ENCODE data around the gene CDYL. TPM values are rescaled to one million over a fixed set of nuclear protein-coding genes. Genes with fewer than 3 reads are reported as not detected.
A peak's percentile ranks its signal among the peaks of the same experiment; 100 is the strongest.
"Not testable (repeated sequence)": the region's sequence is repeated elsewhere in the genome, so short reads cannot be mapped to it uniquely, and the experiment has no call there.

The CDYL gene
- total RNA-seq, 1 donor from 2014 or later = 47.2 TPM

DNA sequence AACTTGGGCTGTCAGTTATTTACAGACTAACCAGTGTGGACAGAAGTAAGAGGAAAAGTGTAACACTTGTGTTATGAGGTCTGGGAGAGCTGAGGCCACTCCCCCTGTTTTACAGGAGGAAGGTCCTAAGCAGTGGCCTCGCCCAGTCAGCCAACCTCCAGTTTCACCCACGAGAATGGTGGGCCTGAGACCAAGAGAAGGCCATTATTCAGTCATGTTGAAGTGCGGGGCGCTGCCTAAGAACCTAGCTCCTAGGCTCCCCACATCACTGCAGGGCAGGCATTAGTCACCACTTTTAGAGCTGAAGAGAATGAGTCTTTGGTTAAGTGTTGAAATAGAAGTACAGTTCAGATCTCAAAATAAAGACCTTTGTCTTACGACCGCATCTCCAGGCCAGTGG is 27.9 kb downstream of the CDYL start:
- DNase-seq (ENCODE audit: low read depth, low spot score) = no peak

DNA sequence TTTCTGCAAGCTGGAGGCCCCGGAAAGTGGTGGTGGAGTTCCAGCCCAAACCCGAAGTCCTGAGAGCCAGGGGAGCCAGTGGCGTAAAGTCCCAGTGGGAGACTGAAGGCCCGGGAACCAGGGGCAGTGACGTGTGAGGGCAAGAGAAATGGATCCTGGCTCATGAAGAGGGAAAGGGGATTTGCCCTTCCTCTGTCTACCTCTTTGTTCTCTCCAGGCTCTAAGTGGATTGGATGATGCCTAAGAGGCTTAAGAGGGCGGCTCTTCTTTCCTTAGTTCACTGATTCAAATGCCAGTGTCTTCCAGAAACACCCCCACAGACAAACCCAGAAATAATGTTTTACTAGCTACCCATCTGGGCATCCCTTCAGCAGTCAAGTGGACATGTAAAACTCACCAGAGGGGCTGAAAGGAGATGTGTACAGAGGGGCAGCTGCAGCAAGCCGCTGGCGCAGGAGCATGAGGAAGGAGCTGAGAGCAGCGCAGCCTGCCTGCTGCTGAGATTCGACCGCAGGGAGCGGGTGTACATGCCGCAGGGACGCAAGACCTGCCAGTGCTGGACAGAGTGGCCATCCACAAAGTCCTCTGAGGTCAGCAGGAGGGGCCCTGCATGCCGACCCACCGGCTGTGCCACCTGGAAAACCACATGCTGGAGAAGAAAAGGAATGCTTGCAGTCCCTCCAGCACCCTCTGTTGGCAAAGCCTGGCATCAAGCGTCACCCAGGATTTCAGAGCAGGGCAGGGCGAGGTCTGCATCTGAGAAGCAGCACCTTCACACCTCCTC is 29.5 kb downstream of the CDYL start:
- DNase-seq (ENCODE audit: low read depth, low spot score) = no peak

DNA sequence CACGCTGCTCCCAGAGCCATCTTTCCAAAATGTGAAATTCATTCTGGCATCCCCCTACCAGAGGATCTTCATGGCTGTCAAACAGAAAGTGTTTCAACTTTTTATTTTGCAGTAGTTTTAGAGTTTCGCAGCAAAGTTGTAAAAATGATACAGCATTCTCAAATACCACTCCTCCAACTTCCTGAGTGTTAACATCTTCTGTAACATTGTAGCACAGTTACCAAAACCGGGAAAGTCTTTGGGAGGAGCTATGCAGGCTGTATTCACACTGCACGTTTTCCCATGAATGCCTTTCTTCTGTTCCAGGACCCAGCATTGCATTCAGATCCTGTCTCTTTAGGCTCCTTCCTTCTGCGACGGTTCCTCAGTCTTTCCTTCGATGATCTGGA is 30.1 kb downstream of the CDYL start:
- no peak for DNase-seq (ENCODE audit: low read depth, low spot score)

DNA sequence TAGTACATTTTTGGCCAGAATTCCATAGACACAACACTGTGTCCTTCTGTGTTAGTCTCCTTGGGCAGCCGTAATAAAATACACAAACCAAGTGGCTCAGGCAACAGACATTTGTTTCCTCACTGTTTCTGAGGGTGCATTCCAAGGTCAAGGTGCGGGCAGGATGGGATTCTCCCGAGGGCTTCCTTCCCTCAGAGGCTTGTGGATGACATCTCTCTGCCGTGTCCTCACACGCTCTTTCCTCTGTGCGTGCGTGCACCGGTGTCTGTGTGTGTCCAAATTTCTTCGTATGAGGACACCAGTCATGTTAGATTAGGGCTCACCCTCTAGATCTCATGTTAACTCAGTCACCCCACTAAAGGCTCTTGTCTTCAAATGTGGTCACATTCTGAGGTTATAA is 30.6 kb downstream of the CDYL start:
- DNase-seq (ENCODE audit: low read depth, low spot score) = no peak

DNA sequence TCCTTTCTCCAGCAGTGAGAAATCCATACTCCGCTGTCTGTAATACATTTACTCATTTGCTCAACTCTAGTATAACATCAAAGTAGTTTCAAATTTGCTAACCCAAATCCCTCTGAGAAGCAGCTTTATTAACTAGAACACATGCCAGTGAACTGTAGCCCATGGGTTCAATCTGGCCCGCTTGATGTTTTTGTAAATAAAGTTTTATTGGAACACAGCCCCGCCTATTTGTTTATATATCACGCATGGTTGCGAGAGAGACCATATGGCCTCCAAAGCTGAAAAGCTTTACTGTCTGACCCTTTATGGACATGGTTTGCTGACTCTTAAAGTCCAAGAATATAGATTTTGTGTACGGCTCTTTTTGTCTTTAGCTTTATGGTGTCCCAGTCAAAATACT is 32.2 kb downstream of the CDYL start:
- no peak for DNase-seq (ENCODE audit: low read depth, low spot score)

DNA sequence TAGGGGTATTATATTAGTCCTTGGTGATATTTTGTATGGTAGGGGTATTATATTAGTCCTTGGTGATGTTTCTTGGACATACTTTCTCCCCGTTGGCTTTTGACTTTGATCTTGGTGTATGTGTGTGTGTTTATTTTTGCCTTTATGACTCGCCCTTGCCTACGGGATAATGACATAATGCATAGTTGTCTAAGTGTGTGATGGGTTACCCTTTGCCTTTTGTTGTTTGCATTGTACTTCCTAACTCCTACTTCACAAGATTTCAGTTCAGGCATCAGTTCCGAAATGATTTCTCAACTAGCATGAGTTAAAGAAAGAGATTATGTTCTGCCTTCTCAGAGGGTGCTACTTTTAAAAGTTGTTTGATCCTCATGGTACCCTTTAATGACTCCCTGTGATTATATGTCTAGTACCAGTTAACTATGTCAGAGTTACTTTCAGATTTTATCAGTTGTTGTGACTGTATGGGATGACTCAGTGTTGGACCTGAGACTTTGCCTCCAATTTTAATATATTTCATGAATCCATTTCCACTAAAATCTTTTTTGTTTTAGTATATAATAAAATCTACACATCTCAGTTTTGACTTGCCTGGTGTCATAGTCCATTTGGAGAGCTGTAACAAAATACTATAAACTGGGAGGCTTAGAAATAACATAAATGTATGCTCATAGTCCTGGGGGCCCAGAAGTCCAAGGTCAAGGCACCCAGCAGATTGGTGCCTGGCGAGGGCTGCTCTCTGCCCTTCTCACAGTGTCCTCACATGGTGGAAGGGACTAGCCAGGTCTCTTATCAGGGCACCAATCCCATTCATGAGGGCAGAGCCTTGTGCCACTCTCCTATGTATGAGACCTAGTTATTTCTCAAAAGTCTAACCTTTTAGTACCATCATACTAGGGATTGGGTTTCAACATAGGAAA is 34.1 kb downstream of the CDYL start:
- peak; percentile 22 for DNase-seq (ENCODE audit: low read depth, low spot score)

DNA sequence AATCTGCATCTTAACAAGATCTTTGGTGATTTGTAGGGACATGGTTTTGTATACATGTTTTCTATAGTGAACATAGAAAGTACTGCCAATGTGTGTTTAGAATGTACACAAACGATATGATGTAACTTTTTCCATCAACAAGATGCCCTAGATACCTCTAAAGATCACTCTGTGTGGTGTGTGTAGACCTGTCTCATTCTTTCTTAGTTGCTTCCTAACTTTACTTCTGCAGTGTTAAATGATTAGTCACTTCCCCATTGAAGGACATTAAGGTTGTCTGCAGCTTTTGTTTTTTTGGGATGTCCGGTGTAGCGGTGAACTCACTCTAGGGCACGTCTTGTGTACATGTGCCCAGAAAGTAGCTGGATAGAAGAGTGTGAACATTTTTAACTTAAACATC is 35.9 kb downstream of the CDYL start:
- peak; percentile 75 for DNase-seq (ENCODE audit: low read depth, low spot score)

DNA sequence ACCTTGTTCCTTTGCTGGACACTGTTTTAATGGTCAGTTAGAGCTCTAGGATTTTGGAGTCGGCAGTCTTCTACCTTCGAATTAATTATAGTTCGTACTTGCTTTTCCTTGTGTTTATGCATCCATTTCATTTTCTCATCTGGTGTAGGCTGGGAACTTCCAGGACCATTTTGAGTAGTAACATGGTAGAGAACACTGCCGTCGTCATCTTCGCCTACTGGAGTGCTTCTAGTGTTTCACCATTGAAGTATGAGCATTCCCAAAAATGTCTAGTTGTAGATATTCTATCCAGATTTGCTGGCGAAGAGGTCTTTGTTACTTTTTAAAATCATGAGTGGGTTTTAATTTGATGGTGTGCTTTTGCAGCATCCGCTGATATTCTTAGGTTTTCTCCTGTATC is 36.9 kb downstream of the CDYL start:
- no peak for DNase-seq (ENCODE audit: low read depth, low spot score)

DNA sequence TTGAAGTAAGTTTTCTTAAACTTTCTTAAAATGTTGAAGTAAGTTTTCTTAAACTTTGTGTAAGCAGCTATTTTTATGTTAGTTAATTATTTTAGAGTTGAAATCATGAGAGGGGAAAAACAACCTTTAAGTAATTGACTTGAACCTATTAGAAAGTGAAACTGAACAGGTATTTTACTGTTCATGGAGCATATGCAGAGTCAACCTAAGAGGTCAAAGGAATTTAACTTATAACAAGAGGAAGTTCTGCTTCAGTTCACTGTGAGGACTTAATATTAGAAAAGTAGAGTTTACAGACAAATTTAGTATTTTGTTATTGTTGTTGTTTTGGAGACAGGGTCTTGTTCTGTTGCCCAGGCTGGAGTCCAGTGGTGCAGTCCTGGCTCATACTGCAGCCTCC is 38.0 kb downstream of the CDYL start:
- DNase-seq (ENCODE audit: low read depth, low spot score) = no peak

DNA sequence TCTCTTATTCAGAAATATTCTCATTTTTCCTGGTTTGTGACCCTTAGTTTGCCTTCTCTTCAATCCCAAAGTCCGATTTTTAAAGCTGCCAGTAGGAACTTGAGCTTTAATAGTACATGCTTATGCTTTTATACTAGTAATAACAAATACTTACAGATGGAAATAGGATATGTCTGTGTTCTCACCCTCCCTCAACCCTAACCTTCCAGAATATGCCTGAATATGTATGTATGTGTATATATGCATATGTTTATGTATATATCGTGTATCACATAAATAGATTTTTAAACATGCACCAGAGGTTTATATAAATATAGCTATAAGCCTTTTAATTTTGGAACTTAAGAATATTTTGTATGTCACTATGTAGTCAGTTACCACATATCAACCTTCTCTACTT is 38.8 kb downstream of the CDYL start:
- DNase-seq (ENCODE audit: low read depth, low spot score) = no peak

DNA sequence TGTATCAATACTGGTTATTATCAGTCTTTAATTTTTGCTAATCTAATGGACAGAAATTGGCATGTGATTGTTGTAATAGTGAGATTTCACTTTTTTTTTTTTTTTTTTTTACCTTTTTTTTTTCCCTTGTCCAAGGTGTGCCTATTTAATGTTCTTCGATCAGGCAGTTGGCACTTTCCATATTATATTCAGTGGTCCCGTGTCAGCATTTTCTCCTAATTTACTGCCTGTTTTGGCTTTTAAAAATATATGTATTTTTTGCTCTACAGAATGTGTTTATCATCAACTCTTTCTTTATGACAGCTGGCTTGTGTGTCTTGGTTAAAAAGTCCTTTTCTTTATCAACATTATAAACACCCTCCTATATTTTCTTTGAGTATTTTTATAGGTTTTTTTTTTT is 39.4 kb downstream of the CDYL start:
- no peak for DNase-seq (ENCODE audit: low read depth, low spot score)

DNA sequence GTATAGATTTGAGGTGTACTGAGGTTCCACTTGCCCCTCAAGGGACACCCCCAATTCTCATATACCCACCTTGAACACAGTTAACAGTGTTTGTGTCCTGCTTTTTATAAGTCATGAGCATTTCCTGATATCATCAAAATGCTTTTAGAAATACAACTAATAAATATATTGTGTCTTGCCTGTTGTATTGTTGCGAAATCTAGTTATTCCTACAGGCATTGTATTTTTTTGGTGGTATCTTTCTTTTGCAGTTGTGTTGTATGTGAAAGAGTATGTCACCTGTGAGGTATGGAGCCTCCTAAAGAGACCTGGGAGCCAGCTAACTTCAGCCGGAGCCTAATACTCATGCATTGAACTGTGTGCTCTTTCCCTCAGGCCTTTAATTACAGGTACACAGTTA is 40.7 kb downstream of the CDYL start:
- no peak for DNase-seq (ENCODE audit: low read depth, low spot score)

DNA sequence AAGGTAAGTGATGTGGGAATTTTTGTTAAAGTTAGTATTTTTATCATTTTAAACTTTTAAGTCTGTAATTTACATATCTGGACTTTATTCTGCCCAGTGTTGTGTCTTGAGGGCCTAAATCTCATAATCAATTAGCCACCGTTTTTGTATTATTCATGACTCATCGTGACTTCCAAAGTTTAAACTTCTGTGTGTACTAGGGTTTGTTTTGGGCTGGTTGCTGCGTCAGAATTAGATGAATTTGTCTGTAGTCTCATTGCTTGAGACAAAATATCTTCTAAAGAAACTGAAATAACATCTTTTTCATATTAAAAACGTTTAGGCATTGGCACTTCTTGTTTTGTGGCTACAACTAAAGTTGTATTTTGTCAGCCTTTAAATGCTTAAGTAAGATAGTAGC is 41.3 kb downstream of the CDYL start:
- DNase-seq (ENCODE audit: low read depth, low spot score) = no peak

DNA sequence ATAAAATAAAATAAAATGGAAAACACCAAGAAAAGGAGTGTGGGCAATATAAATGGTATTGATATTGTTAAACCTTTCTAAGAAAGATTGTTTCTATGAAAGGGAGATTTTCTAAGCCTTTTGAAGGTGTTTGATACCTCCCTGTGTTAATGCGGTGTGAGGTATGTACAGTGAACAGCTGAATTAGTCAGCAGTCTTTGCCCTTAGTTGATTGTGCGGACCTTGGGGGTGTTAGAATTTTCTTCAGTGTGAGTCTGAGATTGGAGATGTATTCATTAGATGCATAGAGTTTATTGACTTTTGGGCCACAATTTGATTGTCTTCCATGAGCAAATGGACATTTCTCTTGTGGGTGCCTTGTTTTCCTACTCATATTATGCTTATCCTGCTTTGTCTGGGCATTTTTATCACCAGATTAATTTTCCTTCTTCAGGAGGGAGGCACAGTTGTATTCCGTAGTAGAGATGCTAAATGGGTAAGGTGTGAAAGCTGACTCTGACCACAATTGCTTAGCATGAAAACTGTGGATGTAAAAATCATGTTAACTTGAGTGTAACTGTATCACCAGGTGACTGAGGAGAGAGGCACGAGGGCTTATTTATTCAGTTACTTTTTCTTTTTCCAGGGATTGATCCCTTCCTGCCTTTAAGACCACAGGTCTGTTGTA is 42.2 kb downstream of the CDYL start:
- DNase-seq (ENCODE audit: low read depth, low spot score) = no peak

DNA sequence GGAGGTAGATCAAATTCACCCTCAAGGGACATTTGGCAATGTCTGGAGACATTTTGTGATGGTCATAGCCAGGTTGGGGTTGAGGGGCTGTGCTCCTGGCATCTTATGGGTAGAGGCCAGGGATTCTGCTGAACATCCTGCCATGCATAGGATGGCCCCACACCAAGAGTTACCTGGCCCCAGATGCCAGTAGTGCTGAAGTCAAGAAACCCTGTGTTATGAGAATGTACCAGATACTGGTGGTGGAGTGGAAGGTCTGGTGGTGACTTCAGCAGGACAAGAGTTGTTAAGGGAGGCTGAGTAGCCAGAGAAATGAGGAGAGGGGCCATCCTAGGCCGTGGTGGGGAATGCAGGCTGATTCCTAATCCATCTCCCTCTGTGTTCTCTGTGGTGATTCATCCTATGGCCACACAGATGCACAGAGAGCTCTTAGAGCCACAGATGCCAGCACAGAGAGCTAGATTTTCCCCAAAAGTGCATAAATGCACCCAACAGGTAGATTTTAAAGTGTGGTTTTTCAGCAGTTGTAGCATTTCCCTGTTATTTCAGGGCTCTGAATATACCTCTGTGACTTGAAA is 43.6 kb downstream of the CDYL start:
- no peak for DNase-seq (ENCODE audit: low read depth, low spot score)

DNA sequence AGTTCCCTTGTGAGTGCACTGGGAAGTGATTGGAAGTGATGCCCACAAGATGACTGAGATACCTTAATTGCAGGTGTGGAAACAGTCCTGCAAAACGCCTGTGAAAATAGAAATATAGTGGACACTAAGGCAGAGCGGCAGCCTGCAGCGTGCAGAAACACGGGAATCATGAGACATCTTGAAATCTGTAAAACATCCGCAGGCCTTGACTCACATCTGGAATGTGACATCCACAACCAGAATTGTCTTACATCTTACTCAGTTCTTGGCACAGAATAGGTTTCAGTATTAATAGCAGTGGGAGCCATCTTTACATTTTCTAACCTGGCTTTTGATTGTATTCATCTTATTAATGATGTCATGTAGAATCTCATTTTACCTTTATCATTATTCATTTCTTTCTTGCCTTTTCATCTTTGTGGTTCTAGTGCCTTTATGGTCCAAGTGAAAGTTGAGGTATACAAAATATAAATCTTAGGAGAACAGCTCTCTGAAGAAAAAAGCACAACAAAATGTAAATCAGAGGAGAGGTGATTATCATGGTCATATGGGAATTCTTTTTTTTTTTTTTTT is 44.6 kb downstream of the CDYL start:
- DNase-seq (ENCODE audit: low read depth, low spot score) = no peak

DNA sequence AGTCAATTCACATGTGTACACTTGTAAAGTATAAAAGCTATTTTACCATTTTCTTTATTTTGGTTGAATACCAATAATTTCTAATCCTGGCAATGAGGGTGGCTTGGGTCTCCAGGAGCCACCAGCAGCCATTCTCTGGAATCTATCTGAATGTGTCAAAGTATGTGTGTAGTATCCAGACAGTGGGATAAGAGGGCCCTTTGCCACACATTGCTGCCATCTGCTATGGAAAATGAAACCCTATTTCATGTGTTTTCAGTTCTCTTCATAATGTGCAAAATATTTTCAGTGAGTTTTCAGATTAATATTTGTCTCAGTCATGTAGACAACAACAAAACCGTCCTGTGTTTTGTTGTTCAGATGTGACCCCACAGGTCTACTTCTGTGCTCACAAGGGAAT is 46.3 kb downstream of the CDYL start:
- no peak for DNase-seq (ENCODE audit: low read depth, low spot score)

DNA sequence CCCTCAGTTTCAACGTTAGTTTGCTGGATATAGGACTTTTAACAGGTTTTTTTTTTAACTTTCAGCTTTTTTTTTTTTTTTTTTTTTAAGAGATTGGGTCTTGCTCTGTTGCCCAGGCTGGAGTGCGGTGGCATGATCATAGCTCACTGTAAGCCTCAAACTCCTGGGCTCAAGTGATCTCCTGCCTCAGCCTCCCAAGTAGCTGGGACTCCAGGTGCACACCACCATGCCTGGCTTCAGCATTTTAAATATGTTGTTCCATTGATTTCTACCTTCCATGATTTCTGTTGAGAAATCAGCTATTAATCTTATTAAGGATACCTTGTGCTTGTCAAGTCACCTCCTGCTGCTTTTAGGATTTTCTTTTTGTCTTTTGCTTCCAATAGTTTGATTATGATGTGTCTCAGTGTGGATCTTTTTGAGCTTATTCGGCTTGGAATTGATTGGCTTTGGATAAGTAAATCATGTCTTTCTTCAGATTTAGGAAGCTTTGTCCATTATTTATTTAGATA is 52.0 kb downstream of the CDYL start:
- no peak for DNase-seq (ENCODE audit: low read depth, low spot score)

DNA sequence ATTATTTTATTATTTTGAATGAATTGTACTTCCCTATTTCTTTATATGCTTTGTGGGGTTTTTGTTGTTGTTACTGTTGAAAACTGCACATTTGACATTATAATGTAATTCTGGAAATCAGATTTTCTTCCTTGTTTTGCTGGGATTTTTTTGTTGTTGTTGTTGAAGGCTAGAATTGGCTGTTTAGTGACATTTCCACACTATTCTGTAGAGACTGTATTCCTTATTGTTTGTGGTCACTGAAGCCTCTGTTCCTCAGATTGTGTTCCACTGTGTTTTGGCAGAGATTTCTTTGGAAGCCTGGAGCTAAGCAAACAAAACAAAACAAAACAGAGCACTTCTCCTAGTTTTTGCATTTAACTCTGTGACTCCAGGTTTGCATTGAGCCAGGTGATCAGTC is 52.9 kb downstream of the CDYL start:
- DNase-seq (ENCODE audit: low read depth, low spot score) = no peak

DNA sequence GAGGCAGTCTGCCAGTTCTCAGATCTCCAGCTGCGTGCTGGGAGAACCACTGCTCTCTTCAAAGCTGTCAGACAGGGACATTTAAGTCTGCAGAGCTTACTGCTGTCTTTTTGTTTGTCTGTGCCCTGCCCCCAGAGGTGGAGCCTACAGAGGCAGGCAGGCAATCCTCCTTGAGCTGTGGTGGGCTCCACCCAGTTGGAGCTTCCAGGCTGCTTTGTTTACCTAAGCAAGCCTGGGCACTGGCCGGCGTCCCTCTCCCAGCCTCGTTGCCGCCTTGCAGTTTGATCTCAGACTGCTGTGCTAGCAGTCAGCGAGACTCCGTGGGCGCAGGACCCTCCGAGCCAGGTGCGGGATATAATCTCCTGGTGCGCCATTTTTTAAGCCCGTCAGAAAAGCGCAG is 59.3 kb downstream of the CDYL start:
- DNase-seq (ENCODE audit: low read depth, low spot score) = not testable (repeated sequence)

DNA sequence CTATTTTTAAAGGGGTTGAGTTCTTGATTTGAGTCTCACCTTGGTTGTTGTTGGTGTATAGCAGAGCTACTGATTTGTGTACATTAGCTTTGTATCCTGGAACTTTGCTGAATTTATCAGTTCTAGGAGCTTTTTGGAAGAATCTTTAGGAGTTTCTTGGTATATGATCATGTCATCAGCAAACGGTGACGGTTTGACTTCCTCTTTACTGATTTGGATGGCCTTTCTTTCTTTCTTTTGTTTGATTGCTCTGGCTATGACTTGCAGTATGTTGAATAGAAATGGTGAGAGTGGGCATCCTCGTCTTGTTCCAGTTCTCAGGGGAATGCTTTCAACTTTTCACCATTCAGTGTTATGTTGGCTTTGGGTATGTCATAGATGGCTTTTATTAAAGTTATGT is 64.0 kb downstream of the CDYL start:
- no peak for DNase-seq (ENCODE audit: low read depth, low spot score)

All from pulmonary artery endothelial cell (primary cell).